GM21381 (cell line): Measurements from ENCODE around the gene FGD6.
"Not testable (repeated sequence)": the region's sequence is repeated elsewhere in the genome, so short reads cannot be mapped to it uniquely, and the experiment has no call there.

ENCODE experiments used
- ATAC-seq: cut with Tn5 transposase; IDR thresholded peaks from one replicate; pipeline ENCODE4 v1.9.1; 2021; ENCODE audit warnings: mild to moderate bottlenecking, moderate library complexity; ENCODE audit not compliant: unreplicated experiment

FGD6 gene

DNA sequence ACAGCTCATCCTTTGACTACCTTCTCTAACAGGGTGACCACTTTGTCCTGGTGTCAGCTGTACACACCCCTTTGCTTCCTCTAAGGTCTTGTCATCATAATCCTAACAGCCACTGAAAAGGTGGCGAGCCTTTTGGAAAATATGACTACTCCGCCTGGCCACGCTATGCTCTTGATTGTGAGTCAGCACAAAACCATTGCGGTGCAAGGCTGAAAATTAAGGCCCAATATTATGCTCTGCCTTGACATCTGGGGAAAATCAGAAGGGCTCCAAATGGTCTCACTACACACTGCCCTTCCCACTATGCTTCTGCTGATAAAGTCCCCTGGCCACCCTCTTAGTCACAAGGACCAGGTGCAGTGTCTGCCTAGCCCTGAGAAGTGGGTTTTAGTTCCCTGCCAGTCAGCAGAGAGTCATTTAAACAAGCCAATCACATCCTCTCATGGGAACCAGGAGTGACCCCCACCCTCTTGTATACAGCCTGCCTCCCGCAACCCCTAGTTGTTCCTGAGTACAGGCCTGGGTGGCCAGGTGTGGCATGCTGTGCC is 34.3 kb downstream of the FGD6 start:
- ATAC-seq: no peak

DNA sequence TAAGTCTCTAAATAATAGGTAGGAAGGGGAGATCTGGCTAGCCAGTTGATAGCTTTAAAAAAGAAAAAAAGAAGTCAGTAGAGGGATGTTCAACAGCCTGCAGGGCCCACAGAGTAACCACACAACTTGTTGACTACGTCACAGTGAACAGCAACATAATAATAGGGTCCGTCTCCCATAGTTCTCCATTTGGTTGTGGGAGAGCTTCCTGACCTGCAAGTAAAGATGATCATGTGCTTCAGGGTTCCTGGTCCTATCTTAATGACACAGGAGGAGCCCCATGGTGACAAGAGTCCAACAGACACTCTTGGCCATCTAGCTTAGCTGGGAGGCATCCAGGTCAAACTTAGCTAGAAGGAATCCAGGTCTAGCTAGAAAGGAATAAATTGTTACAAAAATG is 36.2 kb downstream of the FGD6 start:
- no peak for ATAC-seq

DNA sequence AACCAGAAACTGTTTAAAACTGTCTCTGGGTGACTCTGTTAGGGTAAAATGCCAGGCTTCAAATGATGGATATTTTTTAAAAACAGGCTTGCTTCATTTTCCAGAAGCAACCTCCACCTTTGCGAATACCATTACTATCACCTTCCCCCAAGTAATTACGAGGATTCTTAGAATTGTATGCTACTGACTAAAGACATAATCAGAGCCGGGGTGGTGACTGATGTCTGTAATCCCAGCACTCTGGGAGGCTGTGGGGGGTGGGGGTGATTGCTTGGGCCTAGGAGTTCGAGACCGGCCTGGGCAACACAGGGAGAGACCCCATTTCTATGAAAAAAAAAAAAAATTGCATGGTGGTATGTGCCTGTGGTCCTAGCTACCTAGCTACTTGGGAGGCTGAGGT is 38.3 kb downstream of the FGD6 start:
- ATAC-seq: no peak

DNA sequence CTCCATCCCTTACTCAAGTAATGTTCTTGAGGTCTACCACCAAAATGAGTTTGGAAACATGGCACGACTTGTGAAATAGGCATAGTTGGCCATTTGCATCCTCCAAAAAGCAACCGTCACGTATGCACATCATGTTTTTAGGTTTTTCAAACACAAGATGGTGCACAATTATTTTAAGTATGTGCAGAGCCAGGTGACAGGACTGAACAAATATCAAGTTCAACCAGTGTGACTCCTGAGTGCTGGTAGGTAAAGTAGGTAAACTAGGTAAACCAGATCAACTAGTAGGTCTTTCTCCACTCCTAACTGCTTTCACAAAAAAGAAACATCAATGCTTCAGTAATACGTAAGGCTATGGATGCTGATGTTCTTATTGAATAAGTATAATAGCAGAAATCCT is 39.1 kb downstream of the FGD6 start:
- no peak for ATAC-seq

DNA sequence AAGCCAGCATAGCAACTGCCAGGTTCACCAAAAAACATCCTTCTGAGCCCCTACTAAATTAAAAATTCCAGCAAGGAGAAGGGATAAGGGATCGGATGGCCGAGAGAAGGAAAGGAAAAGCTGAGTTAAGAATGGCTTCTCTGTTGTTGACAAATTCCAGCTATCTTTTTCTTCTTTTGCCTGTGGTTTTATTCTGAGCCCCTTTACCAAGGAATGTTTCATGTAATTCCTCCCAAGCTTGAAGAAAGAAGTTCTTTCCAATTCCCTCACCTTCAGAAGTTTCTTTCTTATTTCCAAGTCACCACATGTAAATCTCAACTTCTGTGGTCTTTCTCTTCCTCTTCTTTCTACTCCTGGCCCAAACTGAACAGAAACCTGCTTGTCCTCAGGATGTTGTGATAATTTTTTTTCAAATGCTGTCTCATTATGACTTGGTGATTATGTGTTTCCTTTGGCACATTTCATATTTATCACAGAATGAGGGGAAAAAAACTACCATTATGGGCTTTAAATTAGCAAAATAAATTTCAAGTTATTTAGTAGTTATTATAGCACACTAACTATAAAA is 40.0 kb downstream of the FGD6 start:
- no peak for ATAC-seq

DNA sequence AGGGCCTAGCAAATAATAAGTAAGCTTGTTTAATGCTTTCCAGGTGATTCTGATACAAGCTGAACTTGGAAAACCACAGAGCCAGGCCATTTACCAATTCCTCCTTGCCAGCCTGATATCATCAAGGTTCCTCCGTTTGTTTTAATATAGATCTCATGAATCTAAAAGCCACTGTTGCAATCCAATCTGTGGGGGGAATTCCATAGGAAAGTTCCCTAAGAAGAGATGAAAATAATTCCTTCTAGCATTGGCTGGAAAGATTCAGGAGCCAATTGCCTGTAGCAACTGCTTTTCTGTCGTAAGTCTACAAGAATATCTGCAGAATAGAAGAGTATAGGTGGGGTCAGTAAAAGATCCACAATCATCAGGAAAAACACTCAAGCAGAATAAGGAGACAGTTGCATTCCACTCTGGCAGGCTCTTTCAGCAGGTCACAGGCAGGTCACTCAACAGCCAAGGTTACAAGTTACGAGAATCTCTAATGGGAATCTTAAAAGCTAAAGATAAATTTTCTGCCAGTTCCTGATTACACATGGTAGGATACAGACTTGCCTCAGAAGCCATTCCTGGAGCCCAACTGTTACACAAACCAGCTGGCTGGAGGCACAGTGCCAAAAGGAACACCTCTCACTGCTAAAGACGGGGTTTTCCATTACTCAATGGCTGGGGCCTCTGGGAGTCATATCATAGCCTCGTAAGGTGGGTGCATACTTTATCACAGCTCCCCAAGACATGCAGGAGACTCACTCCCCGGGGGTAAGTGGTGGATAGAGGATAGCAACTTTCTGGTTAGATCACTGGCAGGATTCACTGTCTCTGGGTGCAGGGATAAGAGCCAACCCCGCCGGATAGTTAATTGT is 43.6 kb downstream of the FGD6 start:
- ATAC-seq: no peak

DNA sequence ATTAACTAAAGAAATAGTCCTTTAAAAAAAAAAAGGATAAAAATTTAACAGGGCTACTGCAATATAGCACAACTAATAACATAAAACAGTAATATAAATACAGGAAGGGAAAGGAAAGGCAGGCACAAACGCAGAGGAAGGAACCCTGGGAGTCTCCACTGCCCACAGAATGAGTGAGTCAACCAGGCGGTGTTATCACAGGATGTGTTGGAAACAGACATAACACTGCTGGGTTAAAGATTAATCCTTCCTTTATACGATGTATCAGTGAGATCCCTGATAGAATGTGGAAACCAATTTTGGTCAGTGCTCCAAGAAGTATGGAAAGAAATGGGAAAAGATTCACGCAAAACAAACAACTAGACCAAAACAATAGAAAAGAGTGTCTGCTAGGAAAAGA is 47.9 kb downstream of the FGD6 start:
- no peak for ATAC-seq

DNA sequence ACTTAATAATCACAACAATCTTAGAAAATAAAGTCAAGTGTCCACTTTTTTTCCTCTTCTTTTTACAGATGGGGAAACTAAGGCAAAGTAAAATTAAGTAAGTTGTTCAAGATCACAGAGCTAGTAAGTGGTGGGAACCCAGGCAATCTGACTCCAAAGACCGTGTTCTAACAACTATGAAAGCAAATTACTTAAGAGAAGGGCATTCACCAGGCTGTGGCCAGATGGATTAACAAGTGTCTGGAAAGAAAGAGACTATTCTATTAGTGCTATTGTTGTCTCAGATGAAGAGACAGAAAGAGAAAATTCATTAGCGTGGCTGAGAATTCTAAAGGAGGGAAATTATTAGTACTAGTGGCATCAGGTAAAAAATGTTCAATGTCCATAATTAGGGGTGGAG is 48.5 kb downstream of the FGD6 start:
- ATAC-seq: no peak

DNA sequence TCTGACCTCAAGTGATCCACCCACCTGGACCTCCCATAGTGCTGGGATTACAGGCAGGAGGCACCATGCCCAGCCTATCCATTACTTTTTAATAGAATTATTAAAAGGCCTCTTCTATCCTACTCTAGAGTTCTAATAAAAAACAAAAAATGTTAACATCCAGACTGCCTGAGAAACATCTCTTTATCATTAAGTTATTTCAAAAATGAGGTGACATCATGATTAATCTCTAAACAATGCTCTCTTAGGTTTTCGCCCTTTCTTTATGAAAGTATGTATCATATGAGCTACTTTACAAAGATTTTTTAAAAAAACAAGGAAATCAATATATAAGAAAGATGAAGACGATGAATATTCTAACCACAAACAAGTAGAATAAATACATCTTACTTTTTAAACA is 52.6 kb downstream of the FGD6 start:
- no peak for ATAC-seq

DNA sequence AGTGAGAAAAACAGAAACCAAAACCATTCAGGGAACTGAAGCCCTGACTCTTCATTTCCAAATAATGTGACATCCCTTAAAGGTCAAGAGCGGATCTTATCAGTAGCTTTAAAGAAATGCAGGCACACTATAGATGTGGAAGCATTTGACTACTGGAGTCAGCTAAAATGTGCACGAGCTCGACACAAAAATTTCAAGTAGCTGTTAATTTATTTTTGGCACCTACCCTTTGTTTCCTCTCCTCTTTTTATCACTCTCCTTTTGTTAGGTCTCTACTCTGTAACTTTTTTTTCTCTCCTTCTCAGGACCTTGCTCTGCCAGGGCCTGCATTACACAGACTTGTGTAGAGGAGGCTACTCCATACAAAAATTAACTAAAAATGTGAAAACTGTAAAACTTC is 58.3 kb downstream of the FGD6 start:
- ATAC-seq: no peak

DNA sequence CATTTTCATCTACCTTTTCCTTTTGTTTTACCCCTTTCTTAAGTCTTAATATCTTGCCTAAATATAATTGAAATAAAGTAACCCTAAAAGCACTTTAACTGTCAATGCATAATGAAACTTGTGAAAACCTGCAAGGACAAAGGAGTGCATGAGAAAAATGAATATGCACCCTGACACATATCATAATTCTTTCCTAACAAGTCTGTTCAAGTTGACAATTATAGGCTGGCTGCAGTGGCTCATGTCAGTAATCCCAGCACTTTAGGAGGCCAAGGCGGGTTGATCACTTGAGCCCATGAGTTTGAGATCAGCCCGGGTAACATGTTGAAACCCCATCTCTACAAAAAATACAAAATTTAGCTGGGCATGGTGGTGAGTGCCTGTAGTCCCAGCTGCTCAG is 65.4 kb downstream of the FGD6 start:
- ATAC-seq: no peak

DNA sequence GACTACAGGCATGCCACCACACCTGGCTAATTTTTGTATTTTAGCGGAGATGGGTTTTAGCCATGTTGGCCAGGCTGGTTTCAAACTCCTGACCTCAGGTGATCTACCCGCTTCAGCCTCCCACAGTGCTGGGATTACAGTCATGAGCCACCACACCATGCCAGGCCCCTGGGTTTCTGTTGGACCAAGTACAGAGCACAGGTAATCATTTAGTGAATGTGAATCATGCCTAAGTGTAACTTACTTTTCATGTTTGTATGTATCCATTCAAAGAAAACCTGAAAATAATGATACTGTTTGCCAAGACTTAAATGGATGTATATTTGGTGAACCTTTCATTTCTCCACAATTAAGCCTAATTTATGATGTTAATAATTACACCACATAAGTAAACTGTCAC is 65.9 kb downstream of the FGD6 start:
- no peak for ATAC-seq

DNA sequence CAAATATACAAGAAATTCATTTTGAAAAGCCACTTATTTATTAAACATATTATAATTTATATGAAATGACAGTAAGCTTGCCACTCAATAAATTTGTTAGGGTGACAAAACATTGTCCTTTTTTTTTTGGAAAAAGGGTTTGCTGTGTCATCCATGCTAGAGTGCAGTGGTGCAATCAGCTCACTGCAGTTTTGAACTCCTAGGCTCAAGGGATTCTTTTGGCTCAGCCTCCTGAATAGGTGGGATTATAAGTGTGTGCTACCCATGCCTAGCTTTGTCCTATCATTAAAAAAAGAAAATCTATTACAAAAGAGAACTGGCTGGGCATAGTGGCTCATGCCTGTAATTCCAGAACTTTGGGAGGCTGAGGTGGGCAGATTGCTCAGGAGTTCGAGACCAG is 66.8 kb downstream of the FGD6 start:
- ATAC-seq: no peak

DNA sequence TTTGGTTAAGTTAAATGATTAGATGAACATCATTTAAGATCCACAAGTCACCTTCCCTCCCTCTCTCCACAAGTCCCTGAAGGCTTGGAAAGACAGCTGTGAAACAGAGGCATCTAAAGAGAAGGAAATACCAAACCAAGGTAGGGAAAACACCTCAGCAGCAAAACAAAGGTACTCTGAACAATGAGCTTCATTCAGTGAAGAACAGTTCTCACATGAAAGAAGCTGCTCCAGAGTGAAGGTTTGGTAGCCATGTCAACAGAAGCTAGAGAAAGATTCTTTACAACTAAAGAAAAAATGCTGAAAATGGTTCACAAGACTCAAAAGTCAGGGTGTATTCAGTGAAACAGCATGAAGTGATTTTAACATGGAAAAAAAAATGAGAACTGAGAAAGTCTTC is 69.4 kb downstream of the FGD6 start:
- no peak for ATAC-seq

DNA sequence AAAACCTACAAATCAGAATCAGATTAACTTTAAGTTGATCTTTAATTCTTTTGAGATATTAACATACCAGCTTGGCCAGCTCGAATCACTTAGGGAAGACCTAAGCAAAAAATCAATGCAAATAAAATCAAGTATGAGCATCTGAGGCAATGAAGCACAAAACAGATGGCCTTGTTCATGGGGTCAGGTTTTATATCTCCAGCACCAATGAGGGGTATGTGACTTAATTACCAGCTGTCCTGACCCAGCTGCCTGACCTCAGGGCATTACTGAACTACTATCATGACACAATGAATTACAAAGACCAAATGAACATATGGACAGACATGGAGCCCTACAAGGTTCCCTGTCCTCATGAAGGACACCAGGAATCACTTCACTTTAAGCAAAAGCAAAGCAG is 70.5 kb downstream of the FGD6 start:
- ATAC-seq: no peak

DNA sequence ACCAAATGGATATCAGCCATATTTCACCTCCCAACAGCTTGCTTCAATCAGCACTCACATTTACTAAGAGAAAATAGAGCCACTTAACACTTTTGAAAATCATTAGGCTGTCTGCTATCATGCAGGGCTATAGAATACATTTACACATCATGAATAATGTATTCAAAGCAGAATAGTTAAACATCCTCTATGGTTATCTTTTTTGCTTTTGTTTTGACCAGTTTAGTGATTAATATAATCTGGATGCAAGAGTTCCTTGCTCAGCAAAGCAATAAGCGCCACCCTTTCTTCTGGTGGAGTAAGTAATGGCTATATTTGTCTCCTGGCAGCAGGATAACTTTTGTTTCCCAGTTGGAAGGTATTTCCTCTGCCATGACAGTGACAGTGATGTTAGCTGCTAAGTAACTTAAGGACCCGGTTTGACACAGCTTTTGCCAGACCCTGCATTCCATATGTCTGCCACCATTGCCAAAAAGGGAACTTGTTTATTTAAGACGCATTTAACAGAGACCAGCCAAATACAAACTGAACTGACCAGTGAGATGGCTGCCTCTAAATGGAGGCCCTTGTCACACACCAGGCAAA is 73.6 kb downstream of the FGD6 start:
- ATAC-seq: no peak

DNA sequence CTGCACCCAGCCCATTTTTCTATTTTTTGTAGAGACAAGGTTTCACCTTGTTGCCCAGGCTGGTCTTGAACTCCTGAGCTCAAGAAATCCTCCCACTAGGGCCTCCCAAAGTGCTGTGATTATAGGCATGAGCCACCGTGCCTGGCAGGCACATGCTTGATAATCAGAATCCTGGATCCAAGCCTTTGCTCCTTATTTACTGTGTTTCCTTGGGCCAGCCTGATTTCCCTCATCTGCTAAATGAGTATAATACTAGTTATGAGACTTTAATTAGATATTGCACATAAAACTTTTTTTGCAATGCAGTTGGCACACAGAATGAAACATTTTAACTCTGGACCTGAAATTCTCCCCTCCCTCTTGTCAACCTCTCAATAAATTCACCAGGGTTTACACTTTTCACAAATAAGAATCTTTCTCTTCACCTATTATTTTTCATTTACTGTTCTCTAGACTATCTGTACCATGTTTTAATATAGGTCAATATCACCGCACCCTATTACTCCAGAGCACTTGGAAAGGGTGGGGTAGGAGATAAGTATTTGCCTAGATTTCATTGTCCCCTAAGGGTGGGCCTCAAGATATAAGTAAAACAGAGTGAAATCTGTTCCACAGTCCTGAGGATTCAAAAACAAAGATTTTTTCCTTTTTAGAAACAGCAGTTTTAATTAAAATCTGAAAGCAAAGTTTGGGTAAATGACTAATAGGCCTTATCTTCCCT is 74.7 kb downstream of the FGD6 start:
- no peak for ATAC-seq

DNA sequence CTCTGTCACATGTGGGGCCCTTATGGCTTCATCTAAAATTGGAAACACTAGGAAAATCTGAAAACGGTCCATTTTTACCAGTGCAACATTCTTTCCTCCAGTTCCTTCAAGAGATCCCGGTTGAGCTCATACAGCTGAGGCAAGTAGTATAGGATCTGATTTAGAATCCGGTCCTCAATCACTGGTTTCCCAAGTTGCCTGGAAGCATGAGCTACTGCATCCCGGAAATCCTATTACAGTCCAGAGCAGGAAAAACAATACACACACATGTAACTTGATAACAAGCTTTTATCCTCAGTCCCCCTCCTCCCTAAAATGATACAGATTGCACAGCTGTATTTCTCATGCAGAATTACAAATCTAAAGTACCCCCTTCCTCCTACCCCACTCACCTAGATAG is 76.0 kb downstream of the FGD6 start:
- no peak for ATAC-seq

DNA sequence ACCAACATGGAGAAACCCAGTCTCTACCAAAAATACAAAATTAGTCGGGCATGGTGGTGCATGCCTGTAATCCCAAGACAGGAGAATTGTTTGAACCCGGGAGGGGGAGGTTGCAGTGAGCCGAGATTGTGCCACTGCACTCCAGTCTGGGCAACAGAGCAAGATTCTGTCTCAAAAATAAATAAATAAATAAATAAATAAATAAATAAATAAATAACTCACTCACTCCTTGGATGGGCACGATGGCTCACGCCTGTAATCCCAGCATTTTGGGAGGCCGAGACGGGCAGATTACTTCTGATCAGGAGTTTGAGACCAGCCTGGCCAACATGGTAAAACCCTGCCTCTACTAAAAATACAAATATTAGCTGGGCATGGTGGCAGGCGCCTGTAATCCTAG is 79.2 kb downstream of the FGD6 start:
- not testable (repeated sequence) for ATAC-seq

DNA sequence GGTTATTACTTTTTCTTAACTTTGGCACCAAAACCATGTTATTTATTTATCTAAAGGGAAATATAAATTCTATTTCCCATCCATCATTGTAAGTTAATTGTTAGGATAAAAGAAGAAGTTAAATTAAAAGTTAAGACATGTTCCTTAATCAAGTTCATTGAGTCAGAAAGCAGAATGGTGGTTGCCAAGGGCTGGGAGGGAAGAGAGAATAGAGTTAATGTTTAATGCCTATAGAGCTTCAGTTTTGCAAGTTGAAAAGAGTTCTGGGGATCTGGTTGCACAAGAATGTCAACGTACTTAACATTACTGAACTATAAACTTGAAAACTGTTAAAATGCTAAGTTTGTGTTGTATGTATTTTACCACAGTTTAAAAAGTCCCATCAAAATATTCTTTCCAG is 80.7 kb downstream of the FGD6 start:
- ATAC-seq: no peak

DNA sequence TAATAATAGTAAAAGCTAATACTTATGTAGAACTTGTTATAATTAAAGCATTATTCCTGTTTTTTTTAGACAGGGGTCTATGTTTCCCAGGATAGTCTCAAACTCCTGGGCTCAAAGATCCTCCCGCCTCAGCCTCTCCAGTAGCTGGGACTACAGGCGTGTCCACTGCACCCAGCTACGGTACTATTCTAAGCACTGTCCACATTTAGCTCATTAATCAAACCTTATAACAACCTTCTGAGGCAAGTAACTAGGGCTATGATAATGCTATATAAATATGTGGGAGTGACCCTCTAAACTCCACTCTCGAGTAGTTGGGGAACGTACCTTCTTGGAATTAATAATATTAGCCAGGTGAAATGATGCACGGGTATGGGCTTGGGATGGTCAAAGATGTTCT is 83.2 kb downstream of the FGD6 start:
- no peak for ATAC-seq
